IPS-NIHi11 (cell line): Measurements from ENCODE around the gene ACBD3.
A peak's percentile ranks its signal among the peaks of the same experiment; 100 is the strongest.

Source experiments
- DNase-seq: peaks from one replicate; pipeline ENCODE4 v3.0.0; 2012; ENCODE audit warnings: mixed read lengths, low spot score

ACBD3 gene

GRCh38 chr1:226134170-226135058 lies 52.1 kb downstream of the ACBD3 start:
- DNase-seq: no peak

DNA sequence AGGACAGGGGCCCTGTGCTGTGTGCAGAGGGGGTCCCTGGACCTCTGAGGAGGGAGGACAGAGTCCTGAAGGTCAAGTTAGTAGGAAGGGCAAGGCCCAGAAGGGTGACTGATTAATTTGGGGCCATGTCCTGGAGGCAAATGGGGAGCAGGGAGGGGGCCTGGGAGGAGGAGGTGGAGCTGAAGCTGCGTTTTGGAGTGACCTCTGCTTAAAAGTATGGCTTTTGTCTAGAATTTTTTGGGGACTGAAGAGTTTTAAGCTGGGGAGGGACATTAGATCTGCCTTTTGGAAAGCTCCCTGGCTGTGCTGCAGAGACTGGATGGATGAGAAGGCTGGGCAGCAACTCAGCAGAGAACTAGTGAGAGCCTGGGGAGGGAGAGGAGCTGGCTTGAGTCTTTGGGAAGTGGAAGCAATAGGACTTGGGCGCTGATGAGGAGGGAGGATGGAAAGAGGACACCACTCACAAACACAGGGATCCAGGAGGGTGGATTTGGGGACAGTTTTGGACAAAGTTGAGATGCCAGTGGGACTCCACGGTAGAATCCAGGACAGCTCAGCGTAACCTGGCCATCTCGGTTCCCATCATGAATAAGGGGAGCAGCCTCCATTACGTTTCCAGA lies 52.9 kb downstream of the ACBD3 start:
- DNase-seq: no peak

- peak; percentile 16 for DNase-seq
Measured at GRCh38 chr1:226132728-226133503, 53.6 kb downstream of the ACBD3 start.

- DNase-seq: no peak
Measured at GRCh38 chr1:226131639-226132038, 54.9 kb downstream of the ACBD3 start.

DNA sequence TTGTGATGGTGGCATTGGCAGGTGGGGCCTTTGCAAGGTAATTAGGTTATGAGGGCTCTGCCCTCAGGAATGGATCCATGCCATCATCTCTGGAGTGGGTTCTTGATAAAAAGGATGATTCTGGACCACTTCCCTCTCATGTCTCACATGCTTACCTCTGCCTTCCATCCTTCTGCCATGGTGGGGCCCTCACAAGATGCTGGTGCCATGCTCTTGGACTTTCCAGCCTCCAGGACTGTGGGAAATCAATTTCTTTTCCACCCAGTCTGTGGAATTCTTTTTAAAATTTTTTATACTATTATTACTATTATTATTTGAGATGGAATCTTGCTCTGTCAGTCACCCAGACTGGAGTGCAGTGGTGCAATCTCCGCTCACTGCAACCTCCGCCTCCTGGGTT lies 57.3 kb downstream of the ACBD3 start:
- no peak for DNase-seq

GRCh38 chr1:226128487-226129075 lies 58.0 kb downstream of the ACBD3 start:
- DNase-seq: no peak

- no peak for DNase-seq
Measured at GRCh38 chr1:226126824-226127569, 59.5 kb downstream of the ACBD3 start.

DNA sequence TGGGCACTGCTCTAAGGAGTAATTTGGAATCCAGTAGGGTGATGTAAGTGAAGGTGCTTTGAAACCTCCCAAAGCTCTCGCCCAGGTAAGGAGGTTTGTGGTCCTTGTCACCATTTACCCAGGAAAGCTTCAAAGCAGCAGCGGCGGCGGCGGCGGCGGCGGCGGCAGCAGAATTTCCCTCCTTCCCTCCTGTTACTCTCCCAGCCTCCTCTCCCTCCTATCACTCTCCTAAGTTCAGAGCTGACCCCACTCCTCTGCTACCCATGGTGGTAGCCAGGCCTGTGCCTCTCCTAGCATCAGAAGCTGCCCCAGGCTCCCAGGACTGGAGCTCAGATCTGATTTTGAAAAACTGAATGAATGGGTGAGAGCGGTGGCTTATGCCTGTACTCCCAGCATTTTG lies 60.7 kb downstream of the ACBD3 start:
- DNase-seq: no peak

DNA sequence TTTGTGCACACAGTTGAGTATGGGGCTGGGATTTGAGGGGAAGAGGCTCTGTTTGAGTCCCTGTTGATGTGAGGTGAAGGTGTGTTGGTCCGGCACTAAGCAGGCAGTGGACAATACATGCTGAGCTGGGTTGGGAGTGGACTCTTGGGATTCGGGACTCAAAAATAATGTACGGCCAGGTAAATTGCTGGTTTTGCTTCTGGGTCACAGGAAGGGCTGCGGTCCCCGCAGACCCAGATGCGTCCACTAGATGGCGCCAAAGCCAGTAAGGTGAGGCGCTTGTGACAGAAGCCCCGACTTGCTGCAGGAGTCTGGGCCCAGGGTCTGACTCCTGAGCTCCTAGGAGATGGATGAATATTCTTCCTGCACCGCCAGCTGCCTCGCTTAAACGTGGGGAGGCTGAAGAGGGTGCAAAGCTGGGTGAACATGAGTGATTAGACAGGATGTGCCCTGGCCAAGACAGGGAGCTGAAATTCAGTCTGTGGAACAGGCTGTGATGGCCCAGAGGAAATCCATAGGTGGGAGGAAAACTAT lies 61.4 kb downstream of the ACBD3 start:
- DNase-seq: peak; percentile 78

GRCh38 chr1:226123591-226124471 lies 62.7 kb downstream of the ACBD3 start:
- no peak for DNase-seq

DNA sequence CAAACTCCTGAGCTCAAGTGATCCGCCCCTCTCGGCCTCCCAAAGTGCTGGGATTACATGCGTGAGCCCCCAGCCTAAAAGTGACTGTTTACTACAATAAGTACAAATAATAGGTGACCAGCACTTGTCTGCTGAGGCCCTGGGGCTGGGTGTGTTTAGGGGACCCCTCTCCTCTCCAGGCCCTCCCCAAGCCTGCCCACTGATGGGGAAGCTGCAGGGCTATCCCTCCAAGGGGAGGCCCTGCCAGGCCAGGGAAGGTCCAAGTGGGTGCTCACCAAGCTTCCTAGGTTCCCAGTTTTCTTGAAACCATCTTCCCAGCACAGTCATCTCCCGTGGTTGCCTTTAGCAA lies 63.4 kb downstream of the ACBD3 start:
- DNase-seq: no peak

DNA sequence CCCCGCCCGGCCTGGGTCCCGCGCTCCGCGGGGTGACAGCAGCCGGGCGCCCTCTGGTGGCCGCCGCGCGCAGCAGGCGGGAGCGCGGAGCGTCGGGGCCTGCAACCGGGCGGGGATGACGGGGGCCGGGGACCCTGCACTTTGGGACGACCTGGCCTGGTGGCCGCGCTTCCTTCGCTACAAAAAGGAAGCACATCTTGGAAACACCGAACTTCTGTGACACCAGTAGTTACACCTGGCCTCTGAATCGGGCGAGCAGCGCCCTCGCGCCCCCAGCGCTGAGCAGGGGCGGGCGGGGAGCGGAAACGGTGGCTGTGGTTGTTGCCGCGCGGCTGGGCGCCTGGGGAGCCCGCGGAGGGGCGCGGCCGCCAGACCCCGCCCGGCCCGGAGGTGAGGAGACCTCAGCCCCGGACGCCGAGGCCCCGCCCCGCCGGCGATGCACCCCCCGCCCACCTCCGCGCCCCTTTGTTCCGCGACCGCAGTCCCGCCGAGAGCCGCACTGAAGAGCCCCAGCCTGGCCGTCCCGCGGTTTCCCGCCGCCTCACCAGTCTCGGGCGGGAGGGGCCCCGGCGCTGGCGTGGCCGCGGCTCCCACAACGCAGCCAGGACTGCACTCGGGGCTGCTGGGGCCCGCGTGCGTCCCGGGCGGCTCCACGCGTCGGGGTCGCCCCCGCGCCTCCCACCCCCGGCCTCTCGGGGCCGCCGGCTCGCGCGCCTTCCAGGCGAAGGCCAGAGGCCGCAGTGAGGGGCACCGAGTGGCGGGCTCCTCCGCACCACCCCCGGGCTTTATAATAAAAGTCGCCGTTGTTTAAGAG lies 64.7 kb downstream of the ACBD3 start:
- peak; percentile 96 for DNase-seq

DNA sequence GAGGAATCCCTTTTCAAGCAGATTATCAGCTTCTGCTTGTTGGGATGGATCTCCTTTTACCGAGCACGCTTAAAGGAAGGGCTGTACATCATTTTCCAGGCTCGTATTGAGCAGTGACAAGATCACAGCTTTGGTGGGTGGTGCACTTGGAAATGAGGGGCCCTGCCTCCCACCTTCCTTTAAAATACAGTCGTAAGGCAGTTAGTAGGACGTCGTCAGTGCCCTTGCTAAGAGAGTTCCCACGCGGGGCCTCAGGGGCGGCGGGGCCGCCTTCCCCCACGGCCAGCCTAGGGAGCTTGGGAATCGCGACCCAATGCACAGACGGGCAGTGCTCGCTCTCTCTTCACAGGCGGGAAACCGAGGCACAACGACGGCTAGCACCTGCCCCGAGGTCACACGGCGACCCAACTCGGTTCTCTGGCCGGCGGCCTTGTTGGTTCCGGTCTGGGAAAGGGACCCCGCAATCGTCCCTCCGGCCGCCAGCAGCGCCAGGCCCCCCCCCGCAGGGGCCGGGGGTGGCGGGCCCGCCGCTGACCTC lies 65.4 kb downstream of the ACBD3 start:
- DNase-seq: no peak

DNA sequence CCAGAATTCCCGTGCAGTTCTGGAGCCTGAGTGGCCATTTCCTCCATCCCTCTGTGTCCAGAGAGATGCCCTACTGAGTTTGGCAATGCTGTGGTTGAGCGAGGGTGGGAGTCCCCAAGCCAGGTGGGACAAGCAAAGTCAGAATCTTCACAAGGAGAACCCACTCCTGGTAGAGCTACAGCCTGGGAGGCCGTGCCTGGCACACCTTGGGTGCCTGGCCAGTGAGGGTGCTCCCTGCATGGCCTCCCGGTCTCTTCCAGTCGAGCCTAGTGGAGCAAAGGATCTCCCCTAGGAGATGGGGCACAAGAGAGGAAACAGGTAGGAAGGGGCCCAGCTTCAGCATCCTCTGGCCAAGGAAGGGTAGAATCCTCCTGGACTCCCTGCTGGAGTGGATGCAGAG lies 66.1 kb downstream of the ACBD3 start:
- DNase-seq: no peak

DNA sequence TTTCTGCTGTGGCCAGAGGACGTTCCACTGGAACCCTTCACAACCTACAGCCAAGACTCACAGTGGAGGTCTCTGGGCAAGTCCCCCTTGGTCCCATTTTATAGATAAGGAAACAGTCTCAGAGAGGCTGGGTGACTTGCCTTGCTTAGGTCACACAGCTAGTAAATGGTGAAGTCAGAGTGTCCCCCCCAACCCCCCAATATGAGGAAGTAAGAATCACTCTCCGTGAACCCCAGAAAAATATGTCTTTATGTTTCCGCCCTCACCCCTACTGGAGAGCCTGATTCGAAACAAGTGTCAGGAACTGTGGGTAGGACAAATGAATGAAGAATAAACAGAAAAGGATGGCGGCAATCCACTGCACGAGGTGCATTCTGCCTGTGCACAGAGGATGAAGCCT lies 67.4 kb downstream of the ACBD3 start:
- DNase-seq: no peak

DNA sequence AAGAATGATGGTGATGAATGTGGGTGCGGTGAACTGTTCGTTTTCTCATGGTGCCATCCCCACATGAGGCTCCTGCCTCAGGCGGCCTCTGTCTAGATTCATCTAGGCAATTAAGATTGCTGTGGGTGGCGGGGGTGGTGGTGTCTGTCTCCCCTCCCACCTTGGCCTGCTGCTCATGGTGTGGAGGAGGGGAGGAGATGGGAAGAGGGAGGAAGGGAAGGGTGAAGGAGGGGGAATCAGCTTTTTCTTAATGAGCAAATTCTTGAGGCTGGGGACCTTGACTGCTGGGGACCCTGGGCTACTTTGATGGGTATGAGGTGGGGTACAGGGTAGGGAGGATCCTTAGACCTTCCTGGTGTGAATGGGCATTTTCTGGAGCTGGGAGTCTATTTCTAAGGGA lies 68.2 kb downstream of the ACBD3 start:
- DNase-seq: no peak

DNA sequence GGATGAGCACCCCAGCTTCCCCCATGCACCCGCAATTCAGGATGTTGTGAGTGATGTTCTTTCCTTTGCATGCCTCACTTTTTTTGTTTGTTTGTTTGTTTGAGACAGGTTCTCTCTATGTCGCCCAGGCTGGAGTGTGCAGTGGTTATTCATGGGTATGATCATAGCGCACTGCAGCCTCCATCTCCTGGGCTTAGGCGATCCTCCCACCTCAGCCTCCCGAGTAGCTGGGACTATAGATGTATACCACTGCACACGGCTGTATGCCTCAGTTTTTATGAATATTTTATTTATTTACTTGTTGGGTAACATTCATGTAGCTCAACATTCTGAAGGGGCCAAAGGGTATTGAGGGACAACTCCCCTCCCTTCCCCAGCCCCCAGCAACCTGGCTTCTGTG lies 69.2 kb downstream of the ACBD3 start:
- no peak for DNase-seq

GRCh38 chr1:226116673-226117072 lies 69.9 kb downstream of the ACBD3 start:
- no peak for DNase-seq

GRCh38 chr1:226112626-226113025 lies 73.9 kb downstream of the ACBD3 start:
- no peak for DNase-seq
